Ascending aorta (tissue), 2 donors: ENCODE results near the gene SHISA2. TPM values are rescaled to one million over a fixed set of nuclear protein-coding genes. Genes with fewer than 3 reads are reported as not detected.
"Not testable (repeated sequence)": the region's sequence is repeated elsewhere in the genome, so short reads cannot be mapped to it uniquely, and the experiment has no call there.

ENCODE experiments used
- DNase-seq, 2 donors: peaks; one replicate each; pipeline ENCODE4 v3.0.0-alpha.2; 2019; ENCODE audit warnings: low spot score in 2 of 2
- H3K27ac ChIP-seq, 2 donors: fragments of 200-600 bp; sonication (generic); one replicate each; pipeline ENCODE4 v1.5.1; 2016 to 2017; ENCODE audit warnings: mild to moderate bottlenecking in 1 of 2
- H3K27me3 ChIP-seq: fragments of 200-600 bp; sonication (generic); one replicate; pipeline ENCODE4 v1.5.1; 2017
- H3K36me3 ChIP-seq, 2 donors: fragments of 200-600 bp; sonication (generic); one replicate each; pipeline ENCODE4 v1.5.1; 2016
- H3K4me1 ChIP-seq, 2 donors: fragments of 200-600 bp; sonication (generic); one replicate each; pipeline ENCODE4 v1.5.1; 2016 to 2017; ENCODE audit warnings: mild to moderate bottlenecking in 1 of 2
- H3K4me3 ChIP-seq, 2 donors: fragments of 200-600 bp; sonication (generic); one replicate each; pipeline ENCODE4 v1.5.1; 2016 to 2017; ENCODE audit warnings: mild to moderate bottlenecking in 1 of 2
- H3K9me3 ChIP-seq, 2 donors: fragments of 200-600 bp; sonication (generic); one replicate each; pipeline ENCODE4 v1.5.1; 2016
- CTCF ChIP-seq, 3 experiments: fragments of 200-600 bp in 2 of 3; fragments of 450-650 bp in 1 of 3; sonication (generic) in 2 of 3; IDR thresholded peaks; one replicate each; pipeline ENCODE4 v1.5.1; 2016 to 2019; ENCODE audit warnings: antibody characterized with exemption in 3 of 3, mild to moderate bottlenecking in 1 of 3, moderate library complexity in 1 of 3
- intact Hi-C: fragments of 100-400 bp; cut with DNase I; formaldehyde crosslinking; loops from one replicate; pipeline ENCODE4 v1.15.1; 2023
- total RNA-seq: library from RNA; depleted of rRNA; stranded (reverse); fragments of >200 nt; gene quantifications from one replicate; pipeline ENCODE4 v1.1.0, GENCODE V29; 2016

The SHISA2 gene
- total RNA-seq, 1 donor from 2014 or later = not detected

- no peak overlapping the region for H3K4me3 ChIP-seq
- intact Hi-C loops = no loop called here
- H3K4me1 ChIP-seq = no peaks in the 10 kb centered on the region
- no peaks in the 10 kb centered on the region for H3K36me3 ChIP-seq
- H3K9me3 ChIP-seq = no peaks in the 10 kb centered on the region
- no peak for DNase-seq
- no peak for TF ChIP-seq CTCF (IDR thresholded peaks at IDR 0.05)
- no peak overlapping the region for H3K27ac ChIP-seq
- no peaks in the 10 kb centered on the region for H3K27me3 ChIP-seq
These were observed 22.9 kb upstream of the SHISA2 start for GRCh38 chr13:26074706-26075105.

GRCh38 chr13:26072335-26072734 is 20.5 kb upstream of the SHISA2 start:
- H3K27me3 ChIP-seq, H3K36me3 ChIP-seq, H3K4me1 ChIP-seq, H3K4me3 ChIP-seq, H3K27ac ChIP-seq, H3K9me3 ChIP-seq, intact Hi-C loops, DNase-seq: not testable (repeated sequence)
- TF ChIP-seq CTCF (IDR thresholded peaks at IDR 0.05) = peak in 1 of 3 experiments; percentile 6

GRCh38 chr13:26071691-26072090 is 19.9 kb upstream of the SHISA2 start:
- Histone ChIP-seq H3K27me3 (no peaks in the 10 kb centered on the region), H3K4me3 (no peak overlapping the region), H3K27ac (no peak overlapping the region), H3K4me1 (no peaks in the 10 kb centered on the region), H3K9me3 (no peaks in the 10 kb centered on the region), H3K36me3 (no peaks in the 10 kb centered on the region)
- intact Hi-C loops = no loop called here
- DNase-seq = no peak
- no peak for TF ChIP-seq CTCF (IDR thresholded peaks at IDR 0.05)

DNA sequence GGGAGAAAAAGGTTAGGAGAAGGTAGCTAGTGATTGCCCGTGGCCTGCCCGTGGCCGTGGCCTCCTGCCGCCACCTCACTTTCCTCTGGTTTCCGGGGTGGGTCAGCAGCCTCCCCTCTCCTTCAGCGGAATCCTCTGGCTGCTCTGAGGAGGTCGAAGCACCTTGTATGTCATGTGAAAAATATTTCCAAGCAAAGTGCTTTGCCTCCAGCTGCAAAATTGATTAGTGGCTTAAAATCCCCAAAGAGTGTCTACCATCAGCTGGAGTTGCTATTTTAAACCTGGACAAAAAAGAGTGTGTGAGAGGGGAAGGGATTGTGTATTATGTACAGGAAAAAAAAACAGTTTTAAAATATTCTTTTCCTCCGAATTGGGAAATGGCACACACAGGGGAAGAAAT is 17.8 kb upstream of the SHISA2 start:
- H3K36me3 ChIP-seq, H3K9me3 ChIP-seq, H3K4me3 ChIP-seq, intact Hi-C loops, H3K4me1 ChIP-seq, H3K27ac ChIP-seq, H3K27me3 ChIP-seq, DNase-seq: not testable (repeated sequence)

- H3K27ac ChIP-seq, H3K9me3 ChIP-seq, intact Hi-C loops, H3K4me3 ChIP-seq, DNase-seq, H3K36me3 ChIP-seq, H3K4me1 ChIP-seq, H3K27me3 ChIP-seq: not testable (repeated sequence)
These were observed 16.6 kb upstream of the SHISA2 start for GRCh38 chr13:26068372-26068771.

GRCh38 chr13:26067601-26068000 is 15.8 kb upstream of the SHISA2 start:
- TF ChIP-seq CTCF (IDR thresholded peaks at IDR 0.05) = no peak
- H3K4me1 ChIP-seq = no peaks in the 10 kb centered on the region
- H3K27ac ChIP-seq = no peak overlapping the region
- DNase-seq = no peak
- H3K27me3 ChIP-seq = no peaks in the 10 kb centered on the region
- H3K36me3 ChIP-seq = no peaks in the 10 kb centered on the region
- intact Hi-C loops = no loop called here
- H3K9me3 ChIP-seq = no peaks in the 10 kb centered on the region
- no peak overlapping the region for H3K4me3 ChIP-seq

DNA sequence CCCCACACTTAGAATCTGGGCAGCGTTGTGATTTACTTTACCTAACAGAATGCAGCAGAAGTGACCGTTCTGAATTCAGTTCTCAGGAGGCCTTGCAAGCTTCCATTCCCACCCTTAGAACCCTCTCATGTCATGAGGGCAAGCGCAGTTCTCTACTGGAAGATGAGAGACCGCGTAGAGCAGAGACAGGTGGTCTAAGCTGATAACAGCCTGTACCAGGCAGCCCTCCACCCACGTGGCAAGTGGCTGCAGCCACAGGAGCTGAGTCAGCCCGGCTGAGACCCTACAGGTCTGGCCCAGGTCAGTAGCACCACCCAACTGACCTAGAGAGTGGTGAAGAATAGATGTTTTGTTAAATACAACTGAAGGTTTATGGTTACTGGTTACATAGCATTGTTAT is 14.7 kb upstream of the SHISA2 start:
- H3K9me3 ChIP-seq, intact Hi-C loops, H3K4me1 ChIP-seq, H3K27ac ChIP-seq, H3K27me3 ChIP-seq, H3K4me3 ChIP-seq, DNase-seq, H3K36me3 ChIP-seq: not testable (repeated sequence)
